Esophagus squamous epithelium (tissue), 5 donors: ENCODE data around the gene UQCRHL. TPM values are rescaled to one million over a fixed set of nuclear protein-coding genes. Genes with fewer than 3 reads are reported as not detected.
A peak's percentile ranks its signal among the peaks of the same experiment; 100 is the strongest.

Experiments used
- DNase-seq: peaks from one replicate; lab custom pipeline; 2025; lab: John Stamatoyannopoulos, UW
- H3K27ac ChIP-seq, 4 donors: fragments of 200-600 bp; sonication (generic); one replicate each; pipeline ENCODE4 v1.5.1; 2016 to 2019; ENCODE audit warnings: mild to moderate bottlenecking in 1 of 4
- H3K27me3 ChIP-seq, 4 donors: fragments of 200-600 bp; sonication (generic); 1 replicate in 3 of 4; 2 replicates in 1 of 4; pipeline versions ENCODE4 v1.5.1 to v1.6.0; 2017 to 2021; ENCODE audit warnings: antibody characterized with exemption in 1 of 4
- H3K36me3 ChIP-seq, 3 donors: fragments of 200-600 bp; sonication (generic); one replicate each; pipeline ENCODE4 v1.5.1; 2016 to 2019
- H3K4me1 ChIP-seq, 3 donors: fragments of 200-600 bp; sonication (generic); one replicate each; pipeline ENCODE4 v1.5.1; 2017 to 2019
- H3K4me3 ChIP-seq, 4 donors: fragments of 200-600 bp; sonication (generic); 1 replicate in 3 of 4; 2 replicates in 1 of 4; pipeline ENCODE4 v1.5.1; 2016 to 2019; ENCODE audit warnings: mild to moderate bottlenecking in 2 of 4, moderate library complexity in 1 of 4
- H3K9me3 ChIP-seq, 3 donors: fragments of 200-600 bp; sonication (generic); one replicate each; pipeline ENCODE4 v1.5.1; 2016 to 2019
- POLR2A ChIP-seq, 4 donors: fragments of 450-650 bp; IDR thresholded peaks; one replicate each; pipeline ENCODE4 v1.6.1; 2017; ENCODE audit warnings: antibody characterized with exemption in 4 of 4, mild to moderate bottlenecking in 4 of 4, moderate library complexity in 3 of 4
- WGBS, 2 donors: methylation state at CpG; one replicate each; pipeline ENCODE4 v1.1.5; 2018; 5-methylcytosine and 5-hydroxymethylcytosine counted together
- intact Hi-C: fragments of 100-400 bp; cut with DNase I; formaldehyde crosslinking; loops from one replicate; pipeline ENCODE4 v1.15.0; 2022
- total RNA-seq, 4 donors: library from RNA; depleted of rRNA; stranded (reverse); fragments of >200 nt; gene quantifications; one replicate each; pipeline ENCODE4 v1.1.0, GENCODE V29; 2016
- TF ChIP-seq, protein P1 (sequence below), 6 experiments: fragments of 450-650 bp in 4 of 6; fragments of 200-600 bp in 2 of 6; sonication (generic) in 2 of 6; IDR thresholded peaks; one replicate each; pipeline ENCODE4 v1.5.1; 2016 to 2019; ENCODE audit warnings: antibody characterized with exemption in 6 of 6, mild to moderate bottlenecking in 4 of 6, moderate library complexity in 4 of 6
- donor health status: DM: yes; HTN: yes; CAD: no.

UQCRHL gene
- total RNA-seq, 4 donors from 2014 or later = 0.64 to 1.8 (median 0.78) TPM

DNA sequence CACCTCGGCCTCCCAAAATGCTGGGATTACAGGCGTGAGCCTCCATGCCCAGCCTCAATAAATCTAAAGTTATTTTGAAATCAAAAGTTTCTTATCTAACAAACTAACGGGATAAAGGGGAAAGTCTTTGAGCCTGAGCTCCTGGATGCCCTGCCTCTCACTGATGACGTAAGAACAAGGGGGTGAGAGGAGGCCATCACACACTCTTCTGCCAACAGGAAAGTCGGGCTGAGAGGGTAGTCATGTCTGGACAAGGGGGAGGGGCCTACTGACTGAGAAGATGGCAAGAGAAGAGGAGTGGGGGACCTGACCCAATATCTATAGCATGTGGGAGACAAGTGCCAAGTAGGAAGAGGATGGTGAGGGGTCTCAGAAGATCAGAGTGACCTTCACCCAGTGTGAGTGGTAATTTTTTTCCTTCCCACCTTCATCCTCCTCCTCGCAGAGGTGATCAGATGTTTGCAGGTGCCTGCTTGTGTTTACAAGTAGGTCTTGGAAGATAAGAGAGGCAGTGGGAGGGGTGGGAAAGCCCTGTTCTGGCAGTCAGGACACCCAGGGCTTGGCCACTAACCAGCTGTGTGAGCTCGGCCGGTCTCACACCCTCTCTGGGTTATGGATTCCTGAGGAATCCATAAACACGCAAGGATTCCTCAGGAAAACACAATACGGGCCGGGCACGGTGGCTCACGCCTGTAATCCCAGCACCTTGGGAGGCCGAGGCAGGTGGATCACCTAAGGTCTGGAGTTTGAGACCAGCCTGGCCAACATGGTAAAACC is 9.6 kb downstream of the UQCRHL start:
- Histone ChIP-seq H3K4me3 (no peak overlapping the region), H3K4me1 (peaks cover 28 to 78% (median 56%) of the 10 kb centered on the region in 3 donors), H3K9me3 (no peaks in the 10 kb centered on the region), H3K36me3 (no peaks in the 10 kb centered on the region), H3K27ac (peak overlapping the region; percentile 50 to 90 (median 70)), H3K27me3 (no peaks in the 10 kb centered on the region)
- 55 to 68% methylated on average over 9 to 11 of the region's 14 CpGs for WGBS, 2 donors
- TF ChIP-seq, protein P1, sequence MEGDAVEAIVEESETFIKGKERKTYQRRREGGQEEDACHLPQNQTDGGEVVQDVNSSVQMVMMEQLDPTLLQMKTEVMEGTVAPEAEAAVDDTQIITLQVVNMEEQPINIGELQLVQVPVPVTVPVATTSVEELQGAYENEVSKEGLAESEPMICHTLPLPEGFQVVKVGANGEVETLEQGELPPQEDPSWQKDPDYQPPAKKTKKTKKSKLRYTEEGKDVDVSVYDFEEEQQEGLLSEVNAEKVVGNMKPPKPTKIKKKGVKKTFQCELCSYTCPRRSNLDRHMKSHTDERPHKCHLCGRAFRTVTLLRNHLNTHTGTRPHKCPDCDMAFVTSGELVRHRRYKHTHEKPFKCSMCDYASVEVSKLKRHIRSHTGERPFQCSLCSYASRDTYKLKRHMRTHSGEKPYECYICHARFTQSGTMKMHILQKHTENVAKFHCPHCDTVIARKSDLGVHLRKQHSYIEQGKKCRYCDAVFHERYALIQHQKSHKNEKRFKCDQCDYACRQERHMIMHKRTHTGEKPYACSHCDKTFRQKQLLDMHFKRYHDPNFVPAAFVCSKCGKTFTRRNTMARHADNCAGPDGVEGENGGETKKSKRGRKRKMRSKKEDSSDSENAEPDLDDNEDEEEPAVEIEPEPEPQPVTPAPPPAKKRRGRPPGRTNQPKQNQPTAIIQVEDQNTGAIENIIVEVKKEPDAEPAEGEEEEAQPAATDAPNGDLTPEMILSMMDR (IDR thresholded peaks at IDR 0.05) = no peak
- no peak for TF ChIP-seq POLR2A (IDR thresholded peaks at IDR 0.05)
- no peak for DNase-seq
- intact Hi-C loops = no loop called here

DNA sequence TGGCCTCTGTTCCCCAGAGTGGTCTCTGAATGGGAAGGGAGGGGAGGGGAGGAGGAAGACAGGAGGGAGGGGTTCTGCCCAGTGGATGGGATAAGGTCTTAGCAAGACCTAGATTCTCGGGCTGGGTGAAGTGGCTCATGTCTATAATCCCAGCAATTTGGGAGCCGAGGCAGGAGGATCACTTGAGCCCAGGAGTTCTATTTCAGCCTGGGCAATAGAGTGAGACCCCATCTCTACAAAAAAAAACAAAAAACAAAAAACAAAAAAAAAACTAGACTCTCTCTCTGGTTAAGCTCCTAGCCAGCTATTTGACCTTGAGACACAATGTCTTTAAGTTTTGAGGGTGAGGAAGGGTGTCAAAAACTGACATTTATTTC is 11.4 kb downstream of the UQCRHL start:
- Histone ChIP-seq H3K4me3 (no peak overlapping the region), H3K27ac (peak overlapping the region; percentile 53 to 87 (median 76)), H3K36me3 (no peaks in the 10 kb centered on the region), H3K4me1 (peaks cover 25 to 84% (median 58%) of the 10 kb centered on the region in 3 donors), H3K27me3 (no peaks in the 10 kb centered on the region), H3K9me3 (no peaks in the 10 kb centered on the region)
- TF ChIP-seq, protein P1 (IDR thresholded peaks at IDR 0.05) = no peak
- no peak for TF ChIP-seq POLR2A (IDR thresholded peaks at IDR 0.05)
- WGBS, 2 donors = 73 to 93% methylated on average over 2 of the region's 2 CpGs
- no peak for DNase-seq
- intact Hi-C loops = no loop called here

- DNase-seq = no peak
- intact Hi-C loops = no loop called here
- H3K27ac ChIP-seq = peak overlapping the region; percentile 35 to 62 (median 45)
- H3K36me3 ChIP-seq = peaks cover 0 to 20% (median 0%) of the 10 kb centered on the region in 3 donors
- TF ChIP-seq, protein P1 (IDR thresholded peaks at IDR 0.05) = no peak
- TF ChIP-seq POLR2A (IDR thresholded peaks at IDR 0.05) = no peak
- H3K4me3 ChIP-seq = no peak overlapping the region
- H3K27me3 ChIP-seq = no peaks in the 10 kb centered on the region
- H3K9me3 ChIP-seq = no peaks in the 10 kb centered on the region
- H3K4me1 ChIP-seq = peaks cover 12 to 48% (median 13%) of the 10 kb centered on the region in 3 donors
- 44 to 56% methylated on average over 9 to 12 of the region's 13 CpGs for WGBS, 2 donors
Measured at GRCh38 chr1:15788624-15789301, 18.7 kb downstream of the UQCRHL start.

- TF ChIP-seq POLR2A (IDR thresholded peaks at IDR 0.05) = no peak
- TF ChIP-seq, protein P1 (IDR thresholded peaks at IDR 0.05) = no peak
- Histone ChIP-seq H3K4me1 (peaks cover 10 to 28% (median 12%) of the 10 kb centered on the region in 3 donors), H3K4me3 (no peak overlapping the region), H3K27ac (peak overlapping the region; percentile 15 to 34 (median 27)), H3K36me3 (peaks cover 0 to 34% (median 0%) of the 10 kb centered on the region in 3 donors), H3K9me3 (no peaks in the 10 kb centered on the region), H3K27me3 (no peaks in the 10 kb centered on the region)
- intact Hi-C loops = no loop called here
- DNase-seq = no peak
- WGBS, 2 donors = 40 to 50% methylated on average over 2 to 5 of the region's 10 CpGs
Measured at GRCh38 chr1:15786581-15786980, 20.9 kb downstream of the UQCRHL start.

- TF ChIP-seq, protein P1 (IDR thresholded peaks at IDR 0.05) = no peak
- TF ChIP-seq POLR2A (IDR thresholded peaks at IDR 0.05) = no peak
Measured at GRCh38 chr1:15785683-15786082, 21.8 kb downstream of the UQCRHL start.

More at GRCh38 chr1:15785683-15786082, 21.8 kb downstream of the UQCRHL start:
- H3K27me3 ChIP-seq = no peaks in the 10 kb centered on the region
- no peak for DNase-seq
- peak overlapping the region in 1 of 4 donors; percentile 5 for H3K27ac ChIP-seq
- peaks cover 10 to 34% (median 12%) of the 10 kb centered on the region in 3 donors for H3K4me1 ChIP-seq
- H3K36me3 ChIP-seq = peaks cover 0 to 42% (median 0%) of the 10 kb centered on the region in 3 donors
- intact Hi-C loops = no loop called here
- no peaks in the 10 kb centered on the region for H3K9me3 ChIP-seq
- H3K4me3 ChIP-seq = no peak overlapping the region
- WGBS, 2 donors = 86 to 92% methylated on average over 6 to 8 of the region's 8 CpGs
